ENCODE results near the gene PALMD.

DNA sequence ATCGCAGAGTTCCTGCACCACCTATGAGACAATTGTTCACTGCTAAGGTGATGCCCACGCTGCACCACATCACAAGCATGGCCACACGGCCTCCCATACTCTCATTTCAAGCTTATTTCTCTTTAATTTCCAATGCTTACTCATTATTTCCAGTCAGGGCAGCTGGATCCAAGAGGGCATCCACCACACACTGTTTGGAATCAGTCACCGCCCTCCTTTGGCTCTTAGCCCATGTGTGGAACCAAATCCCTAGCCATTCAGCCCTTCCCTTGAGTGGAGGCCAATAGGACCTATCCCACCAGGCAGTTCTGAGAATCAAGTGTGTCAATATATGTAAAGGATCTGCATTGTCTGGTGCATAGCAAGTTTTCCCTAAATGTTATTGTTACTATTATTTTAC, 26.3 kb upstream of the PALMD start:
- TF ChIP-seq, protein P1, sequence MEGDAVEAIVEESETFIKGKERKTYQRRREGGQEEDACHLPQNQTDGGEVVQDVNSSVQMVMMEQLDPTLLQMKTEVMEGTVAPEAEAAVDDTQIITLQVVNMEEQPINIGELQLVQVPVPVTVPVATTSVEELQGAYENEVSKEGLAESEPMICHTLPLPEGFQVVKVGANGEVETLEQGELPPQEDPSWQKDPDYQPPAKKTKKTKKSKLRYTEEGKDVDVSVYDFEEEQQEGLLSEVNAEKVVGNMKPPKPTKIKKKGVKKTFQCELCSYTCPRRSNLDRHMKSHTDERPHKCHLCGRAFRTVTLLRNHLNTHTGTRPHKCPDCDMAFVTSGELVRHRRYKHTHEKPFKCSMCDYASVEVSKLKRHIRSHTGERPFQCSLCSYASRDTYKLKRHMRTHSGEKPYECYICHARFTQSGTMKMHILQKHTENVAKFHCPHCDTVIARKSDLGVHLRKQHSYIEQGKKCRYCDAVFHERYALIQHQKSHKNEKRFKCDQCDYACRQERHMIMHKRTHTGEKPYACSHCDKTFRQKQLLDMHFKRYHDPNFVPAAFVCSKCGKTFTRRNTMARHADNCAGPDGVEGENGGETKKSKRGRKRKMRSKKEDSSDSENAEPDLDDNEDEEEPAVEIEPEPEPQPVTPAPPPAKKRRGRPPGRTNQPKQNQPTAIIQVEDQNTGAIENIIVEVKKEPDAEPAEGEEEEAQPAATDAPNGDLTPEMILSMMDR (conservative IDR thresholded peaks at IDR 0.05; ENCODE audit: low read length): no peak
- TF ChIP-seq EZH2phosphoT487 (IDR thresholded peaks at IDR 0.05; ENCODE audit: borderline replicate concordance): no peak
